Measurements from ENCODE around the gene CRYBG3. TPM values are rescaled to one million over a fixed set of nuclear protein-coding genes. Genes with fewer than 3 reads are reported as not detected.

CRYBG3 gene
- total RNA-seq, 1 donor from 2014 or later: 18.5 TPM

DNA sequence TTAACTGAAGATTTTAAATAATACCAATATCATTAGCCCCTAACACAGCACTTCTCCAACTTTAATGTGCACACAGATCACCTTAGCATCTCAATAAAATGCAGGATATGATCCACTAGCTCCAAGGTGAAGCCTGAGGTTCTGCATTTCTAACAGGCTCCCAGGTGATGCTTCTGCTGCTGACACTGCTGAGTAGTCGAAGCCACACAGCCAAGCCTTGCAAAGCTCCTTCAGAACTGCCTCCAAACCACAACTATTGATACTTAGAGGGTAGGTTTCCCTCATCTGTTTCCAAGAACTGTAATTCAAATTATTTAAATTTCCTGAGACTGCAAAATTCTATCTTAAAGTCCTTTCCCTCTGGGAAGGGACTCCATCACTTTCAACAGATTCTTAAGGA is 146.6 kb downstream of the CRYBG3 start:
- H3K27ac Mint-ChIP-seq (ENCODE audit: unreplicated experiment): no peak overlapping the region
- no peaks in the 10 kb centered on the region for H3K36me3 Mint-ChIP-seq (ENCODE audit: low read depth, unreplicated experiment)

DNA sequence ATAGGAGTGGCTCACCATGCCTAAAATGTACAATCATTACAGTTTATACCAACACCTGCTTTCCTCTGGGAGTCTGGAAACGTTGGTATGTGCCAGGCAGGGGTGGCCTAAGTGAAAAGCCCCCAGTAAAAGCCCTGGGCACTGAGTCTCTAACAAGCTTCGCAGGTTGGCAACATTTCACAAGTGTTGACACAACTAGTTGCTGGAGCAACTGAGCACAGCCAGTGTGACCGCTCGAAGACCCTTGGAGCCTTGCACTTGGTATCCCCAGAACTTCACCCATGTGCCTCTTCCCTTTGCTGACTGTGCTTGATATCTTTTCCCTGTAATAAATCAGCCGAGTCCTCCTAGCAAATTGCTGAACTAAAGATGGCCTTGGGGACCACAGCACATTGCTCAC is 147.7 kb downstream of the CRYBG3 start:
- DNase-seq (ENCODE audit: low spot score): no peak
- H3K36me3 Mint-ChIP-seq (ENCODE audit: low read depth, unreplicated experiment): no peaks in the 10 kb centered on the region
- no peak overlapping the region for H3K4me3 Mint-ChIP-seq (ENCODE audit: unreplicated experiment)
- no peaks in the 10 kb centered on the region for H3K9me3 Mint-ChIP-seq (ENCODE audit: unreplicated experiment)
- no peak overlapping the region for H3K27ac Mint-ChIP-seq (ENCODE audit: unreplicated experiment)
- TF ChIP-seq, protein P1, sequence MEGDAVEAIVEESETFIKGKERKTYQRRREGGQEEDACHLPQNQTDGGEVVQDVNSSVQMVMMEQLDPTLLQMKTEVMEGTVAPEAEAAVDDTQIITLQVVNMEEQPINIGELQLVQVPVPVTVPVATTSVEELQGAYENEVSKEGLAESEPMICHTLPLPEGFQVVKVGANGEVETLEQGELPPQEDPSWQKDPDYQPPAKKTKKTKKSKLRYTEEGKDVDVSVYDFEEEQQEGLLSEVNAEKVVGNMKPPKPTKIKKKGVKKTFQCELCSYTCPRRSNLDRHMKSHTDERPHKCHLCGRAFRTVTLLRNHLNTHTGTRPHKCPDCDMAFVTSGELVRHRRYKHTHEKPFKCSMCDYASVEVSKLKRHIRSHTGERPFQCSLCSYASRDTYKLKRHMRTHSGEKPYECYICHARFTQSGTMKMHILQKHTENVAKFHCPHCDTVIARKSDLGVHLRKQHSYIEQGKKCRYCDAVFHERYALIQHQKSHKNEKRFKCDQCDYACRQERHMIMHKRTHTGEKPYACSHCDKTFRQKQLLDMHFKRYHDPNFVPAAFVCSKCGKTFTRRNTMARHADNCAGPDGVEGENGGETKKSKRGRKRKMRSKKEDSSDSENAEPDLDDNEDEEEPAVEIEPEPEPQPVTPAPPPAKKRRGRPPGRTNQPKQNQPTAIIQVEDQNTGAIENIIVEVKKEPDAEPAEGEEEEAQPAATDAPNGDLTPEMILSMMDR (IDR thresholded peaks at IDR 0.05; ENCODE audit: unreplicated experiment): no peak
- peaks cover 6% of the 10 kb centered on the region for H3K27me3 Mint-ChIP-seq (ENCODE audit: unreplicated experiment)
- peaks cover 5% of the 10 kb centered on the region for H3K4me1 Mint-ChIP-seq (ENCODE audit: unreplicated experiment)

More for the DNA sequence above, 146.6 kb downstream of the CRYBG3 start:
- TF ChIP-seq, protein P1 (IDR thresholded peaks at IDR 0.05; ENCODE audit: unreplicated experiment): no peak
- Mint-ChIP-seq H3K4me3 (ENCODE audit: unreplicated experiment) (no peak overlapping the region), H3K4me1 (ENCODE audit: unreplicated experiment) (peaks cover 5% of the 10 kb centered on the region), H3K27me3 (ENCODE audit: unreplicated experiment) (peaks cover 6% of the 10 kb centered on the region), H3K9me3 (ENCODE audit: unreplicated experiment) (no peaks in the 10 kb centered on the region)
- DNase-seq (ENCODE audit: low spot score): no peak

DNA sequence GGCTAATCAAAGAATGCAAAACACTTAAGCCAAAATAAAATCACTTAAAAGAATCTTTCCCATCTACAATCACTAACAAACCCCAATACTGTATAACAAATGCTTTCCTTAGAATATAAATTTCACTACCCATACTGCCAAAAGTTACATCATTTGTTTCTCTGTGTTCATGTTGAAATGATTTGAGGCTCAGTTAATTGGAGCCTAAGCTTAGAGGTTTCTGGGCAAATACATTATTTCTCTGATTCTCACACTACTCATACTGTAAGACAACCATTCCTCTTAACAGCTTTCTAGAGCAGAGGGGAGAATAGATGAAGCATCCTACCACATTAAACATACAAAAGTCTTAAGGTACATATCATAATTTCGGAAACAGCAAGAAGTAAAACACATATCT is 148.3 kb downstream of the CRYBG3 start:
- peaks cover 4% of the 10 kb centered on the region for H3K27me3 Mint-ChIP-seq (ENCODE audit: unreplicated experiment)
- H3K27ac Mint-ChIP-seq (ENCODE audit: unreplicated experiment): no peak overlapping the region
- DNase-seq (ENCODE audit: low spot score): no peak
- H3K9me3 Mint-ChIP-seq (ENCODE audit: unreplicated experiment): no peaks in the 10 kb centered on the region
- no peak overlapping the region for H3K4me3 Mint-ChIP-seq (ENCODE audit: unreplicated experiment)
- TF ChIP-seq, protein P1 (IDR thresholded peaks at IDR 0.05; ENCODE audit: unreplicated experiment): no peak
- H3K36me3 Mint-ChIP-seq (ENCODE audit: low read depth, unreplicated experiment): no peaks in the 10 kb centered on the region
- peaks cover 5% of the 10 kb centered on the region for H3K4me1 Mint-ChIP-seq (ENCODE audit: unreplicated experiment)

DNA sequence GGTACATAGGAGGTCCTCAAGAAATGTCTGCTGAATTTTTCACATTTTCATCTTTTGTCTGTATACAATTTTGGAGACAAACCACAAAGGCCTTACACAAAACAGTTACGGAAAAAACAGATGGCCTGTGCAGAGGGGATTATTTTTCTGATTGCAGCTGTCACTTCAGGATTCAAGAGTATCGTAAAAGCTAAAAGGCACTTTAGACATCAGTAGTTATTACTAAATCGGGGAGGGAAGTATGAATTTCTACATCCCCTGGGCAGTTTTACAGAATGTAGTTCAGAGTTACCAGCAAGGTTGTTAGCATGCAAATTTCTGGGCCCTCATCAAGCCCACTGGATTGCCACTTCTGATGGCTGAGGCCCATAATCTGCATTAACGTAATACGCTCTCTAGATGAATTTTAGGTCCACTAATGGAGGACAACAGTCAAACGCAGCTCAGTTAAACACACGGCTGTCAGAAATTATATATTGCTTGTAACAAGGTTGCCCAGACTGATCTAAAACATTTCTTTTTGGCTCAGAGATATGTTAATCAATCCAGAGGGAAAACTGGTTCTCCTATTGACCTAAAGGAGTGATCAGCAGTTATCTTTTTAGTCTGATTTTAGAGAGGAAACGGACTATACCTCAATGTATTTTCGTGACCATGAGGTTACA is 149.3 kb downstream of the CRYBG3 start:
- no peaks in the 10 kb centered on the region for H3K9me3 Mint-ChIP-seq (ENCODE audit: unreplicated experiment)
- no peak for DNase-seq (ENCODE audit: low spot score)
- no peak overlapping the region for H3K27ac Mint-ChIP-seq (ENCODE audit: unreplicated experiment)
- H3K4me1 Mint-ChIP-seq (ENCODE audit: unreplicated experiment): peaks cover 5% of the 10 kb centered on the region
- no peaks in the 10 kb centered on the region for H3K36me3 Mint-ChIP-seq (ENCODE audit: low read depth, unreplicated experiment)
- TF ChIP-seq, protein P1 (IDR thresholded peaks at IDR 0.05; ENCODE audit: unreplicated experiment): no peak
- peaks cover 4% of the 10 kb centered on the region for H3K27me3 Mint-ChIP-seq (ENCODE audit: unreplicated experiment)
- peak overlapping the region; percentile 91 for H3K4me3 Mint-ChIP-seq (ENCODE audit: unreplicated experiment)

DNA sequence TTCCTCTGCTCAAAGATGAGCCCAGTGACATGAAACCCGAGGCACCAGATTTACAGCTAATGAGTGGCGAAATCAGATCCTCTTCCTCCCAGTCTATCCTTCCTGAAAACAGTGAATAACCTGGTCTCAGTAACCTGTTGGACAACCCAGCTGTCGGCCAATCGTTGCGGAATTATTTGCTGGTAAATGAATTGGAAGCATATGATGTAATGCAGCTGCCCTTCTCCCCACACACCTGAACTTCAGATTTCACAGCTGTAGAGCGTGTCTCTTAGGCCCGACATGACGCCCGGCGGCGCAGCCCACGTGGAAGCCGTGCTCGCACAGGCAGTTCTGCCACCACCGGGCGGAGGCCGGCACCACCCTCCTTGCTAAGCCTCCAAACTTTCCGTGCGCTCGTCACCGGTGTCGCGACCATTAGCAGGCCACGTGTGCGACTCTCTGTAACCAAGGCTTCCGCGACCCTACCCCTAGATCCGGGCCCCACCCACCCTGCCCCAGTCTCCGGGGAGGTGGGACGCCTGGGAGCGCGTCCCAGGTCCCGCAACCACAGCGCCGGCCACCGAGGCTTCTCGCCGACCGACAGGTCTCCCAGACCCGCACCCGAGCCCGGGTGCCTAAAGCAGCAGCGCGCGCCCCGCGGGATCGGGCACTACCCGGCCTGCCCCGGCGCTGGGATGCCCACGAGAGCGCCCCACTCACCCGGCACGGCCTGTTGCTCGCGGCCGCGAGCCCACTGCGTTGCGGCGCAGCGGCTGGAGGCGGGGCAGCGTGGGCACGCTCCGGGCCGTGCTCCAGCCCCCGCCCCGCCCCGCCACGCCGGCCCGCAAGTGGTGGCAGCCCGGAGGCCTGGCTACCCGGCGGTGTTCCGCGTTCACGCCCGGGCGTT is 150.1 kb downstream of the CRYBG3 start, which contains the start of gene RIOX2:
RIOX2 (minus strand) TSS at position 753 of the 889 bp plus-strand sequence. CDS start 4,838 bp downstream, outside the sequence.
- Mint-ChIP-seq H3K4me3 (ENCODE audit: unreplicated experiment) (peak within 1 kb of the TSS; percentile 91), H3K27ac (ENCODE audit: unreplicated experiment) (no peak within 1 kb of the TSS), H3K27me3 (ENCODE audit: unreplicated experiment) (peaks cover 4% of the 10 kb centered on the region), H3K9me3 (ENCODE audit: unreplicated experiment) (no peaks in the 10 kb centered on the region), H3K4me1 (ENCODE audit: unreplicated experiment) (peaks cover 5% of the 10 kb centered on the region), H3K36me3 (ENCODE audit: low read depth, unreplicated experiment) (no peaks in the 10 kb centered on the region)
- TF ChIP-seq, protein P1 (IDR thresholded peaks at IDR 0.05; ENCODE audit: unreplicated experiment): no peak
- peak; percentile 62 for DNase-seq (ENCODE audit: low spot score)
